Right lobe of liver (tissue), 4 donors: Measurements from ENCODE around the gene TIAM2.

Experiments used
- CTCF ChIP-seq, 4 donors: fragments of 200-600 bp in 3 of 4; fragments of 450-650 bp in 1 of 4; IDR thresholded peaks; one replicate each; pipeline versions ENCODE4 v1.5.1 to v1.8.0; 2016 to 2022; ENCODE audit warnings: antibody characterized with exemption in 4 of 4, mild to moderate bottlenecking in 2 of 4
- POLR2A ChIP-seq: fragments of 450-650 bp; IDR thresholded peaks from one replicate; pipeline ENCODE4 v1.6.1; 2017; ENCODE audit warnings: antibody characterized with exemption, mild to moderate bottlenecking
- donor health status: DM: no; HTN: no; CAD: no.
- donor health status: DM: no; HTN: no; CAD: no.
- donor health status: DM: no; HTN: yes; CAD: no.

- TF ChIP-seq CTCF (IDR thresholded peaks at IDR 0.05): no peak
- TF ChIP-seq POLR2A: no peak
Measured at GRCh38 chr6:155183095-155183494, 188.0 kb downstream of the TIAM2 start.
